IMR-90 (cell line): ENCODE data around the gene CIROP. TPM values are rescaled to one million over a fixed set of nuclear protein-coding genes. Genes with fewer than 3 reads are reported as not detected.
A peak's percentile ranks its signal among the peaks of the same experiment; 100 is the strongest.

ENCODE experiments used
- ATAC-seq: fragments of 200-7000 bp; cut with Tn5 transposase; 2 replicates; pipeline ENCODE4 v1.9.1; 2020; ENCODE audit warnings: low read depth, mild to moderate bottlenecking, moderate library complexity
- BruUV-seq: library from RNA; stranded (reverse); fragments of 400-500 nt; replicated peaks from 2 replicates; lab custom pipeline; 2021; lab: Mats Ljungman, UMichigan
- CTCF ChIA-PET: fragments of 300-600 bp; formaldehyde crosslinking; extraction: SDS; loops from one replicate; lab custom pipeline; 2021; ENCODE audit warnings: antibody characterized with exemption; lab: Yijun Ruan, JAX
- POLR2A ChIA-PET: fragments of 300-600 bp; sonication (Branson Sonifier 250); formaldehyde crosslinking; loops from one replicate; lab custom pipeline; 2022; ENCODE audit warnings: antibody characterized with exemption; ENCODE audit not compliant: unreplicated experiment; lab: Charles Lee
- DNase-seq: peaks from one replicate; pipeline ENCODE4 v3.0.0; 2013
- H2AFZ ChIP-seq: replicated peaks from 2 replicates; pipeline ENCODE3; 2013; ENCODE audit warnings: low read length, mild to moderate bottlenecking; ENCODE audit not compliant: poor library complexity
- H2AK5ac ChIP-seq: 2 replicates; pipeline ENCODE4 v1.6.1; 2013; ENCODE audit warnings: low read depth, low read length, inconsistent platforms
- H2AK9ac ChIP-seq: replicated peaks from 2 replicates; pipeline ENCODE3; 2013; ENCODE audit warnings: mild to moderate bottlenecking, low read depth, low read length, moderate library complexity; ENCODE audit not compliant: poor library complexity
- H2BK120ac ChIP-seq: 2 replicates; pipeline ENCODE4 v1.6.1; 2013; ENCODE audit warnings: low read depth, low read length, inconsistent platforms
- H2BK15ac ChIP-seq: 3 replicates; pipeline ENCODE4 v1.6.1; 2013; ENCODE audit warnings: low read depth, low read length, inconsistent platforms
- H2BK20ac ChIP-seq: 2 replicates; pipeline ENCODE4 v1.6.1; 2013; ENCODE audit warnings: low read depth, mild to moderate bottlenecking, inconsistent platforms, low read length, moderate library complexity
- H2BK5ac ChIP-seq: 2 replicates; pipeline ENCODE4 v1.6.1; 2013; ENCODE audit warnings: mild to moderate bottlenecking, low read depth, low read length, inconsistent platforms; ENCODE audit not compliant: poor library complexity, severe bottlenecking
- H3K14ac ChIP-seq: replicated peaks from 2 replicates; pipeline ENCODE4 v1.6.1; 2013; ENCODE audit warnings: low read depth, low read length, inconsistent platforms
- H3K18ac ChIP-seq: 2 replicates; pipeline ENCODE4 v1.6.1; 2013; ENCODE audit warnings: low read depth, low read length, control low read depth
- H3K23ac ChIP-seq: 2 replicates; pipeline ENCODE4 v1.6.1; 2013; ENCODE audit warnings: low read depth, low read length, inconsistent platforms
- H3K27ac ChIP-seq: 2 replicates; pipeline ENCODE4 v1.5.1; 2013; ENCODE audit warnings: mild to moderate bottlenecking, control low read depth, low read length; ENCODE audit not compliant: insufficient read depth
- H3K27me3 ChIP-seq: 2 replicates; pipeline ENCODE4 v1.6.1; 2013; ENCODE audit warnings: low read length; ENCODE audit not compliant: control insufficient read depth, insufficient read depth
- H3K36me3 ChIP-seq: 2 replicates; pipeline ENCODE4 v1.6.1; 2013; ENCODE audit warnings: low read length, mixed read lengths; ENCODE audit not compliant: control insufficient read depth, insufficient read depth
- H3K4ac ChIP-seq: 2 replicates; pipeline ENCODE4 v1.6.1; 2013; ENCODE audit warnings: low read depth, low read length, inconsistent platforms
- H3K4me1 ChIP-seq: 2 replicates; pipeline ENCODE4 v1.6.1; 2013; ENCODE audit warnings: low read length, mixed read lengths; ENCODE audit not compliant: control insufficient read depth, insufficient read depth
- H3K4me2 ChIP-seq: 2 replicates; pipeline ENCODE4 v1.6.1; 2013; ENCODE audit warnings: low read depth, mild to moderate bottlenecking, control low read depth, low read length, moderate library complexity
- H3K4me3 ChIP-seq: 2 replicates; pipeline ENCODE4 v1.5.1; 2013; ENCODE audit warnings: low read depth, mild to moderate bottlenecking, control low read depth, low read length, moderate library complexity; ENCODE audit not compliant: insufficient read depth
- H3K56ac ChIP-seq: 2 replicates; pipeline ENCODE4 v1.6.1; 2013; ENCODE audit warnings: low read length, inconsistent platforms; ENCODE audit not compliant: insufficient read depth; ENCODE audit errors: extremely low read depth
- H3K79me1 ChIP-seq, 2 experiments: 2 replicates each; pipeline ENCODE4 v1.6.1; 2013; ENCODE audit warnings: low read length in 2 of 2, inconsistent platforms in 1 of 2, low read depth in 1 of 2
- H3K9ac ChIP-seq: 2 replicates; pipeline ENCODE4 v1.6.1; 2013; ENCODE audit warnings: low read depth, low read length, control low read depth
- H3K9me1 ChIP-seq: 2 replicates; pipeline ENCODE4 v1.6.1; 2013; ENCODE audit warnings: low read length, inconsistent platforms; ENCODE audit not compliant: insufficient read depth
- H3K9me3 ChIP-seq: 2 replicates; pipeline ENCODE4 v1.6.1; 2013; ENCODE audit warnings: low read length; ENCODE audit not compliant: control insufficient read depth, insufficient read depth
- H4K20me1 ChIP-seq: 2 replicates; pipeline ENCODE4 v1.6.1; 2013; ENCODE audit warnings: low read length, inconsistent platforms; ENCODE audit not compliant: insufficient read depth
- H4K5ac ChIP-seq: 2 replicates; pipeline ENCODE4 v1.6.1; 2013; ENCODE audit warnings: mild to moderate bottlenecking, low read depth, low read length, control low read depth
- H4K8ac ChIP-seq, 2 experiments: 2 replicates each; pipeline ENCODE4 v1.6.1; 2013; ENCODE audit warnings: low read depth in 2 of 2, low read length in 2 of 2, control low read depth in 1 of 2, inconsistent platforms in 1 of 2
- H4K91ac ChIP-seq: 2 replicates; pipeline ENCODE4 v1.6.1; 2013; ENCODE audit warnings: low read depth, low read length, inconsistent platforms; ENCODE audit not compliant: insufficient read depth
- BHLHE40 ChIP-seq: fragments of 150-350 bp; IDR thresholded peaks from 2 replicates; pipeline ENCODE4 v1.6.1; 2016; ENCODE audit warnings: mild to moderate bottlenecking, low read depth, low read length
- CEBPB ChIP-seq: IDR thresholded peaks from 2 replicates; pipeline ENCODE4 v1.6.1; 2012; ENCODE audit warnings: low read depth, low read length, improper control_type of control experiment
- CHD1 ChIP-seq: IDR thresholded peaks from 2 replicates; pipeline ENCODE4 v1.6.1; 2012; ENCODE audit warnings: low read depth, low read length, improper control_type of control experiment
- FOS ChIP-seq: fragments of 150-350 bp; IDR thresholded peaks from 2 replicates; pipeline ENCODE4 v1.6.1; 2016; ENCODE audit warnings: low read depth, low read length
- MAZ ChIP-seq: IDR thresholded peaks from 2 replicates; pipeline ENCODE4 v1.6.1; 2012; ENCODE audit warnings: low read depth, mild to moderate bottlenecking, low read length, improper control_type of control experiment, moderate library complexity, borderline replicate concordance
- NFE2L2 ChIP-seq: fragments of 150-350 bp; IDR thresholded peaks from 2 replicates; pipeline ENCODE4 v1.6.1; 2016; ENCODE audit warnings: low read depth, mild to moderate bottlenecking, low read length
- RFX5 ChIP-seq: IDR thresholded peaks from 2 replicates; pipeline ENCODE4 v1.8.0; 2012; ENCODE audit warnings: low read depth, mild to moderate bottlenecking, low read length, moderate library complexity
- SMC3 ChIP-seq: fragments of 150-350 bp; IDR thresholded peaks from 2 replicates; pipeline ENCODE4 v1.6.1; 2016; ENCODE audit warnings: low read depth, mild to moderate bottlenecking, antibody characterized with exemption, low read length, moderate library complexity
- WGBS, 2 experiments: methylation state at CpG; one replicate each; pipeline versions ENCODE4 v1.1.5 to v1.1.7; 2013; ENCODE audit warnings: missing lambda C conversion rate in 2 of 2; ENCODE audit not compliant: insufficient read length in 1 of 2; ENCODE audit errors: extremely low coverage in 2 of 2; 5-methylcytosine and 5-hydroxymethylcytosine counted together
- dilution Hi-C: fragments of 300-500 bp; cut with HindIII; formaldehyde crosslinking; loops from one replicate; pipeline ENCODE4 v1.14.3; 2018; ENCODE audit warnings: low sequenced_read_pairs; ENCODE audit not compliant: unreplicated experiment
- in situ Hi-C: fragments of 300-500 bp; cut with MboI; formaldehyde crosslinking; loops from 3 replicates; pipeline ENCODE4 v1.14.3; 2019; ENCODE audit warnings: low sequenced_read_pairs, inconsistent platforms, mixed read lengths
- intact Hi-C: fragments of 100-400 bp; cut with micrococcal nuclease; formaldehyde crosslinking; loops from 2 replicates; pipeline ENCODE4 v1.10.0; 2022
- polyA plus RNA-seq, 3 experiments: library from polyadenylated mRNA; depleted of rRNA; stranded (reverse); fragments of >200 nt; gene quantifications; 2 replicates each; pipeline ENCODE4 v1.2.3, GENCODE V29; 2012; ENCODE audit warnings: low replicate concordance in 1 of 3
- total RNA-seq: library from RNA; depleted of rRNA; stranded (reverse); fragments of >200 nt; gene quantifications from 2 replicates; pipeline ENCODE4 v1.2.3, GENCODE V29; 2012
- TF ChIP-seq, protein P1 (sequence below): conservative IDR thresholded peaks from 2 replicates; pipeline ENCODE4 v1.5.1; 2012; ENCODE audit warnings: mild to moderate bottlenecking, low read depth, low read length, improper control_type of control experiment

The CIROP gene
- total and polyA plus RNA-seq, 2 of the 4 experiments (the other 2 are of a cell fraction): 0.31 to 0.36 TPM

DNA sequence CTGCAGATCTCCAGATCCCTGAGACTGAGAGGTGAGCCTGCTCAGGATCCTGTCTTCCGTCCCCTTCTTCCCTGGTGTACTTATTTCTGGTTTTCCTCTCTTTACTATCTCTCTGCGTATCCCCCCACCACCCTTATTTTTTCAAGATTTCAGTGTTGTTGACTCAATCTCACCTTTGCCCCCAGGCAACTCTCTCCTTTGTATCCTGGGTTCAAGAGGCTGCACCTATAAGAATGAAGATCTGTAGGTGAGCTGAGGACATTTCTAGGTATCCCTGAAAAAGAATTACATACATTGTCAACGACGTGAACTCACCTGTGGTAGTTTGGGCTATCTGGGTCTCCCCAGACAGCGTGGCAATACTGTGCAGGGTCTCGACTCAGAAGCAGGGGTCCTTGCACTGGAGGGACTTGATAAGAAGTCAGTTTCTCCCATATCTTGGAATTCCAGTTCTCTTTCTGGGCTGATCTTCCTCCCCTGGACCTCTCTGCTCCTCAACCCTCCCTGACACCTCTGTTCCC lies 659 bp downstream of the CIROP start:
- ATAC-seq: no peak
- Histone ChIP-seq H2BK120ac (peak overlapping the region; percentile 88), H3K9ac (peak overlapping the region; percentile 56), H3K4me3 (no peak overlapping the region), H2BK20ac (peak overlapping the region; percentile 52; the same call in 1 of the 2 replicates), H2AK5ac (peak overlapping the region; percentile 75; the same call in 1 of the 2 replicates), H3K23ac (peak overlapping the region; percentile 85), H3K14ac (peak overlapping the region; percentile 90), H2AFZ (peak overlapping the region; percentile 90), H3K4me2 (peak overlapping the region; percentile 56), H3K27me3 (no peaks in the 10 kb centered on the region), H3K79me1 (peaks cover 3 to 23% of the 10 kb centered on the region in 2 experiments; a peak in 3 of 4 replicates), H3K9me1 (peaks cover 2% of the 10 kb centered on the region; the same call in 1 of the 2 replicates), H4K91ac (peak overlapping the region; percentile 44), H3K9me3 (no peaks in the 10 kb centered on the region), H3K27ac (no peak overlapping the region), H2BK5ac (no peak overlapping the region), H3K4ac (peak overlapping the region; percentile 75), H3K56ac (no peak overlapping the region), H3K36me3 (peaks cover 4% of the 10 kb centered on the region; the same call in 1 of the 2 replicates), H4K5ac (peak overlapping the region; percentile 41; the same call in 1 of the 2 replicates), H4K20me1 (peaks cover 16% of the 10 kb centered on the region; the same call in 1 of the 2 replicates), H3K18ac (no peak overlapping the region; the same call in 1 of the 2 replicates), H4K8ac (peak overlapping the region; percentile 39 to 59; a peak in 2 of 4 replicates), H2BK15ac (peak overlapping the region; percentile 65; the same call in 1 of the 3 replicates), H2AK9ac (no peak overlapping the region), H3K4me1 (peaks cover 6% of the 10 kb centered on the region)
- intact Hi-C loops: no loop called here
- ChIA-PET CTCF (interaction anchor here (0.7 to 1.4 kb wide), 4 partner anchors 9 to 42 kb away, joined by 3 to 5 read pairs (median 4); no protein-coding TSS in a partner anchor), POLR2A (no interaction called here)
- in situ Hi-C loops: loop anchor here (5.0 kb wide), 1 partner anchor 37 kb away; no protein-coding TSS in a partner anchor
- no CpG with 5 or more reads among the region's 6 CpGs for WGBS, 2 experiments
- TF ChIP-seq MAZ: no peak
- no peak for TF ChIP-seq NFE2L2
- no peak for TF ChIP-seq BHLHE40
- TF ChIP-seq CEBPB: no peak
- TF ChIP-seq, protein P1, sequence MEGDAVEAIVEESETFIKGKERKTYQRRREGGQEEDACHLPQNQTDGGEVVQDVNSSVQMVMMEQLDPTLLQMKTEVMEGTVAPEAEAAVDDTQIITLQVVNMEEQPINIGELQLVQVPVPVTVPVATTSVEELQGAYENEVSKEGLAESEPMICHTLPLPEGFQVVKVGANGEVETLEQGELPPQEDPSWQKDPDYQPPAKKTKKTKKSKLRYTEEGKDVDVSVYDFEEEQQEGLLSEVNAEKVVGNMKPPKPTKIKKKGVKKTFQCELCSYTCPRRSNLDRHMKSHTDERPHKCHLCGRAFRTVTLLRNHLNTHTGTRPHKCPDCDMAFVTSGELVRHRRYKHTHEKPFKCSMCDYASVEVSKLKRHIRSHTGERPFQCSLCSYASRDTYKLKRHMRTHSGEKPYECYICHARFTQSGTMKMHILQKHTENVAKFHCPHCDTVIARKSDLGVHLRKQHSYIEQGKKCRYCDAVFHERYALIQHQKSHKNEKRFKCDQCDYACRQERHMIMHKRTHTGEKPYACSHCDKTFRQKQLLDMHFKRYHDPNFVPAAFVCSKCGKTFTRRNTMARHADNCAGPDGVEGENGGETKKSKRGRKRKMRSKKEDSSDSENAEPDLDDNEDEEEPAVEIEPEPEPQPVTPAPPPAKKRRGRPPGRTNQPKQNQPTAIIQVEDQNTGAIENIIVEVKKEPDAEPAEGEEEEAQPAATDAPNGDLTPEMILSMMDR: no peak
- TF ChIP-seq RFX5: no peak
- no peak for TF ChIP-seq CHD1
- no peak for TF ChIP-seq SMC3
- no peak for TF ChIP-seq FOS
- no peak for DNase-seq
- BruUV-seq: no TSS peak
- dilution Hi-C loops: no loop called here
